Sciatic nerve (tissue), 2 donors: ENCODE results near the gene KRTAP12-3. TPM values are rescaled to one million over a fixed set of nuclear protein-coding genes. Genes with fewer than 3 reads are reported as not detected.
"Not testable (repeated sequence)": the region's sequence is repeated elsewhere in the genome, so short reads cannot be mapped to it uniquely, and the experiment has no call there.

Source experiments
- ATAC-seq: fragments of 200-7000 bp; cut with Tn5 transposase; one replicate; pipeline ENCODE4 v1.9.1; 2020; ENCODE audit warnings: mild to moderate bottlenecking, moderate library complexity
- DNase-seq: peaks from one replicate; pipeline ENCODE4 v3.0.0-alpha.2; 2020; ENCODE audit warnings: low spot score
- intact Hi-C: fragments of 100-400 bp; cut with DNase I; formaldehyde crosslinking; loops from one replicate; pipeline ENCODE4 v1.14.2; 2022
- total RNA-seq: library from RNA; stranded (reverse); fragmentation: NEBNext Ultra II Directional; extraction: Animal tissue kit (Norgen Biotek cat#: 25700); gene quantifications from one replicate; pipeline ENCODE4 v1.2.1, GENCODE V29; 2021
- donor health status: DM: no; HTN: no; CAD: no.
- donor health status: DM: no; HTN: no; CAD: no.

KRTAP12-3 gene
- total RNA-seq, result not detected

GRCh38 chr21:44657635-44658540 is at the start of gene KRTAP12-3:
TSS of gene KRTAP12-3 (plus strand) at chr21:44657932. CDS start at chr21:44657980, 48 bp downstream.
- intact Hi-C loops, result no loop called here
- ATAC-seq (peak; percentile 15), DNase-seq (peak; percentile 36)

- ATAC-seq (no peak), DNase-seq (no peak)
- intact Hi-C loops, result no loop called here
These were observed 48.5 kb upstream of the KRTAP12-3 start for GRCh38 chr21:44609193-44609592.

GRCh38 chr21:44610157-44610843 is 47.4 kb upstream of the KRTAP12-3 start:
- intact Hi-C loops, DNase-seq, ATAC-seq: not testable (repeated sequence)

- DNase-seq (no peak), ATAC-seq (no peak)
- intact Hi-C loops, result no loop called here
These were observed 46.2 kb upstream of the KRTAP12-3 start for GRCh38 chr21:44611551-44611950.

- no peak for DNase-seq
- intact Hi-C loops, result no loop called here
- ATAC-seq, result no peak
These were observed 45.7 kb upstream of the KRTAP12-3 start, which contains the start of gene KRTAP10-8 for GRCh38 chr21:44612029-44612486. TSS of gene KRTAP10-8 (plus strand) at chr21:44612079. CDS start at chr21:44612101, 22 bp downstream.

- no peak for ATAC-seq
- DNase-seq, result no peak
- intact Hi-C loops, result no loop called here
These were observed 45.0 kb upstream of the KRTAP12-3 start for GRCh38 chr21:44612669-44613229.

- intact Hi-C loops, result no loop called here
- no peak for ATAC-seq
- DNase-seq, result no peak
These were observed 44.2 kb upstream of the KRTAP12-3 start for GRCh38 chr21:44613386-44614155.

- intact Hi-C loops, result no loop called here
- DNase-seq, result no peak
- ATAC-seq, result no peak
These were observed 43.5 kb upstream of the KRTAP12-3 start for GRCh38 chr21:44614161-44614631.

GRCh38 chr21:44614961-44615391 is 42.8 kb upstream of the KRTAP12-3 start:
- DNase-seq, result no peak
- intact Hi-C loops, result no loop called here
- ATAC-seq, result no peak

- intact Hi-C loops, result no loop called here
- ATAC-seq, result no peak
- no peak for DNase-seq
These were observed 42.3 kb upstream of the KRTAP12-3 start for GRCh38 chr21:44615466-44615865.

- intact Hi-C loops, result no loop called here
- ATAC-seq, result no peak
- no peak for DNase-seq
These were observed 41.7 kb upstream of the KRTAP12-3 start for GRCh38 chr21:44615911-44616590.

- intact Hi-C loops, result no loop called here
- ATAC-seq, result no peak
- DNase-seq, result no peak
These were observed 41.2 kb upstream of the KRTAP12-3 start for GRCh38 chr21:44616591-44616926.

GRCh38 chr21:44617071-44617501 is 40.6 kb upstream of the KRTAP12-3 start:
- intact Hi-C loops, result no loop called here
- ATAC-seq (no peak), DNase-seq (no peak)

- DNase-seq (no peak), ATAC-seq (peak; percentile 72)
- intact Hi-C loops, result no loop called here
These were observed 39.2 kb upstream of the KRTAP12-3 start for GRCh38 chr21:44618504-44618903.

GRCh38 chr21:44618909-44619308 is 38.8 kb upstream of the KRTAP12-3 start:
- DNase-seq (no peak), ATAC-seq (no peak)
- intact Hi-C loops, result no loop called here

GRCh38 chr21:44619886-44620285 is 37.8 kb upstream of the KRTAP12-3 start:
- DNase-seq (no peak), ATAC-seq (no peak)
- intact Hi-C loops, result no loop called here

GRCh38 chr21:44623575-44623974 is 34.2 kb upstream of the KRTAP12-3 start:
- intact Hi-C loops, result no loop called here
- DNase-seq (no peak), ATAC-seq (no peak)

GRCh38 chr21:44625756-44626155 is 32.0 kb upstream of the KRTAP12-3 start:
- intact Hi-C loops, result no loop called here
- ATAC-seq (no peak), DNase-seq (no peak)
